Ecto neural progenitor cell (in vitro differentiated cells): ENCODE results near the gene CALCR.
"Not testable (repeated sequence)": the region's sequence is repeated elsewhere in the genome, so short reads cannot be mapped to it uniquely, and the experiment has no call there.

Experiments used
- DNase-seq: peaks from one replicate; pipeline ENCODE4 v3.0.0-alpha.2; 2018; ENCODE audit warnings: low spot score

The CALCR gene

DNA sequence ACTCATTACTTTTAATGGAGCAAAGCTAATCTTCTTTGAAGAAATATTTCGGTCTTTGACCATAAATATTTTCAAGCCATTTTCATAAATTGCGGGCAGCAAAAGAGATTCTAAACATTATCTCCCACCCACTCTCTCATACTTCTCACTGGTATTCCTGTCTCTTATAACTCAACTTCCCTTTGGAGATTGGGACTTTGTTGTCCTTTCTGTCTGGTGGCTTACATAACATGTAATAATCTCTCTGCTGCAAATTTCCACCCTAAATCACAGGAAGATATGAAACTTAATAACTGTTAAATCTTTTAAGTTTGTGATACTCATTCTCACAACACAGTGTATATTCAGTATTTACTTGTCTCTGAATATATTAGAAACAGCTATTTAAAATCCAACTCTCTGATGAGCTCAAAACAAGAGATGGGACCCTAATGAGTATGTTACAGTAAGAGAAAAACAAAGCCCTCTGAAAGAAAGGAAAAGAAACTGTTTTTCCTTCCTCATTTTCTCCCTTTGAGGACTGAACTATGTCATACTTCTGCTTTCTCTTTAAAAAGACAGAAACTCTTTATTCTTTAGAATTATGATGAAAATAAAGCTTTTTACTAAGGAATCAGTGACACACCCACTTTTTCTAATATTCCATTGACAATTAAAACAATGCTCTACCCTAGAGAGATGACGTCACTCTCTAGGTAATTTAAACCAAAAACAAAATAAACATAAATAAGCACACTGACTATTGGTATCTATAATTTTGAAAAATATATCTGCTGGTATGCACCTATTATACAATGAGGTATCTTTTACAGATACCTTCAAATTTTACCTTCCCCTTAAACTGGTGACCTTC is 14.7 kb downstream of the CALCR start:
- DNase-seq: no peak

- no peak for DNase-seq
These were observed 15.6 kb downstream of the CALCR start for GRCh38 chr7:93558705-93559614.

- no peak for DNase-seq
These were observed 22.6 kb downstream of the CALCR start for GRCh38 chr7:93551931-93552330.

GRCh38 chr7:93551063-93551895 is 23.2 kb downstream of the CALCR start:
- no peak for DNase-seq

DNA sequence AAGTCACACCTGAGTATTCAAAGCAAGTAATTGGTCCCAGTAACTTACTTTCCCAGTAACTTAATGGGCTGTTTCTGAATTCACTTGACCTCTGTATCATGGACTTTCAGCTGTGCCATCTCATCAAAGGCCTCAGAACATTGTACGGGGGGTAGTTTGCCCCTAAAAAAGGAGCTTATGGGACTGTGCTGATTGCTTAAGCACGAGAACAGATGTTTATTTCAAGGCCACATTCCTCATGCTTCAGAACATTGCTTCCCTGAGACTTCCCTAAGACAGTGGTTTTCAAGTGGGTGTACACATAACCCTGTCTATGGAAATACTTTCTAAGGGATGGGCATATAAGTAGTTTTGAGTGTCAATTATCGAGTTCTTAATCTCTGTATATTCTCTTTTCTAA is 26.8 kb downstream of the CALCR start:
- no peak for DNase-seq

DNA sequence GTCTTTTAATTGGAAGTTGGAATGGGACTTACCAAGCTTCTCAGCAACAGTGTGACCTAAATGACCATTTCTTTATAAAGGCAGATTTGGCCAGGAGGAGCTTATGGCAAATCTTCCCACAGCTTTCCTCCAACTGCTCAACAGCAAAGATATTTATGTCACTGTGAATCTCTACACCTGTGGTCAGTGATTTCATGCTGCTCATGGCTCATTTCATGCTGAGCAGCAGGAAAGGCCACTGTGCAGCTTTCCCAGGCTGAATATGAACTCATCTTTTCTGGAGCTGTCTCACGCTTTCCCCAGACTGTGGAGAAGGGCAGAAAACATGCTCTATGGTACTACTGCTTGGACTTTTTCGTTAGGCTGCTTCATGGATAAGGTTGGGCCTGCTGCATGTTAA is 29.8 kb downstream of the CALCR start:
- no peak for DNase-seq

DNA sequence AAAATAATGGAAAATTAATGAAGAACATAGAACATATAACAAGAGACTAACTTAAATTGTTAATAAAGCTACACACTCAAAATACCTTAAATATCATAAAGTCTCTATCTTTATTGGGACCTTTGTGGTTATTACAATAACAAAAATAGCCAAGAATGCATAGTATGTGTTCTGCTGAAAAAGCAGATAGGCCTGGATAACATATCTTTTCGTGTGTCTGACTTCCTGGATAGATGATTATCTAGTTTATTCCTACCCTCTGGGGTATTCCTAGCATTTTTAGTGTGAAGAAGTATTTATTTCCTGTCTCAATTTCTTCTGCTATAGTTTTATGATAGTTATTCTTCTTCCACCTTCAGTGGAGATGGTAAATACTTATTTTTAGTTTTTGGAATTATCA is 36.5 kb downstream of the CALCR start:
- no peak for DNase-seq

DNA sequence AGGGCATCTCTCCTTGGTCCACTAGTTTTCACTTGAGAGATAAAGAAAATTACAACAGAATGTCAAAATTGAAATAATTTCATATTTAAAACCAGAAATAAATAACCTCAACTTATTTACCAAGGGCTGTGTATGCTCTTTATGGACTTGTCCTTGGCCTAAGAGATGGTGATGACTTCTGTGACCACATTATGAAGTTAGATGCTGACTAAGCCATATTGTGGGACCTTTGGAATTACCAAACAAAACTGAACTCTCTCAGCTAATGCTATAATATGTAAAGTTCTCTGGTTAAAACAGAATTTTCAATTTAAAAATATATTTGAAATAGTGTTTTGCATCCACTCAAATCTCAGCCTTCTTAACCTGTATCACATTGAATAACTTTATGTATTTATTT is 38.9 kb downstream of the CALCR start:
- DNase-seq: no peak

- DNase-seq: no peak
These were observed 43.8 kb downstream of the CALCR start for GRCh38 chr7:93530701-93531100.

DNA sequence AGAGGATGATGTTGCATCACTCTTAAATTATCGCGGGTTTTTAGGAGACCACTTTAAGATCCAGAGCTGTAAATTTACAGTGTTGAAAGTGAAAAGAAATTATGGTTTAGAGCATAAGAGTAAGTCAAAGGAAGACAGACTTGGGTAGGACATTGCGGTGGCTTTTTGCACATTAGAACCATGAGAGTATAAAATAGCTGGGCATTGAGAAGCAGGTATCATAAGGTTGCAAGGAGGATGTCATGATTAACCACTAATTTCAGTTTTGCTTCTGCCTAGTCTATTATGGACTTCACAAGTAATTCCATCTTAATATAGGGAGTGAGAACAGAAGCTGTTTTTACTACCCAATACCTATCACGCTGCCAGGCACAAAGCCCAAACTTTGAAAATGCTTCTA is 57.7 kb downstream of the CALCR start:
- DNase-seq: no peak

GRCh38 chr7:93515144-93515543 is 59.4 kb downstream of the CALCR start:
- no peak for DNase-seq

GRCh38 chr7:93509303-93509702 is 65.2 kb downstream of the CALCR start:
- DNase-seq: no peak

GRCh38 chr7:93503088-93503487 is 71.4 kb downstream of the CALCR start:
- DNase-seq: no peak

GRCh38 chr7:93491860-93492259 is 82.7 kb downstream of the CALCR start:
- DNase-seq: not testable (repeated sequence)

DNA sequence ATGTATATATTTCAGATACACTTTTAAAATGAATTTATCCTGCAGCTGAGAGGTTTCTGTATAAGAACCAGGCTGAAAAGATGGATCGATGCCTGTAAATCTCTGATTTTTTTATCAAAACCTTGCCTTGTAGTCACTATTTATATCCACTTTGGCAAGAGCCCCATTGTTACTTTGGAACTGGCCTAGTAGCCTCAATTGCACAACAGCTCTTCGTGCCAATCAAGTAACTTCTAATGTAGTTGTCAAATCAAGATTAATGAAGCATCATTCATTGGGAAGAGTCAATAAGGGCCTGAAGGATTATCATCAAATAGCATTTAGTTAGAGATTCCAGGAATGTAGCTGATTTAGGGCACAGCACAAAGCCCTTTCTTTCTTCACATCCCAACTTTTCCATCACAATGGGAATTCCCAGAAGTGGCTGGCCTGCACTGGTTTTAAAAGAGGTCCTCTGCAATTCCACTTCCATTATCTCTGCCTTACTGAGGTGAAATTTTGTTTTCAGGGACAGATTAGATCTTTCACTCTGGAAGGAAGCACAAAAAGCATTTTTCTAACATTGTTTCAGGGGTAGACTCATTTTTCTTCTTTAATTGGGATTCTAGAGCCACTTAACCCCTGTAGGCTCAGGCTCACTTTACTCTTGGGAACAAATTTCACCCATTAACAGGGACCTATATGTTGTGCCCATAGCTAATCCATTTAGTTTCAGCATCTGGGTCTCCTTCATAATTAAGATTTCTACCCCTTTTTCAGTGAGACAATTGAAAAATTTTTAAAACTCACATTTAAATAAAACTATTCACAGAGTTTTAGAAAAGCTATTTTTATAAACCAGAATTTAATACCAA is 97.8 kb downstream of the CALCR start:
- DNase-seq: no peak

DNA sequence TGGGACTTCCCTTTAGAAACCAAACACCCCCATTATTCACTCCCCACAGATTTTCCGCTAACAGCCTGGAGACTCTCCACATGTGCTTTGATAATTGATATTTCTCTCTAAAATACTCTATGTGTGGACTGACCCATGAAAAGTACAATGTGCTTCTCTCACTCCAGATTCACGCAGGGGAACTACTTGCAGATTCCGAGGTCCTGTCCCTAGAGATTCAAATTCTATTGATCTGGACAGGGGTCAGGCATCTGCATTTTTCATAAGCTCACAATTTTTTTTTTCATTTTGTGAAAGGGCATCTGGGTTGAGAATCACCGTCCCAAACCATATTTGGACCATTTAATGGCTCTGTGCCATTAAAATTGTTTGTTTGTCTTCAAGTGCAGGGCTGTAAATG is 98.7 kb downstream of the CALCR start:
- no peak for DNase-seq

DNA sequence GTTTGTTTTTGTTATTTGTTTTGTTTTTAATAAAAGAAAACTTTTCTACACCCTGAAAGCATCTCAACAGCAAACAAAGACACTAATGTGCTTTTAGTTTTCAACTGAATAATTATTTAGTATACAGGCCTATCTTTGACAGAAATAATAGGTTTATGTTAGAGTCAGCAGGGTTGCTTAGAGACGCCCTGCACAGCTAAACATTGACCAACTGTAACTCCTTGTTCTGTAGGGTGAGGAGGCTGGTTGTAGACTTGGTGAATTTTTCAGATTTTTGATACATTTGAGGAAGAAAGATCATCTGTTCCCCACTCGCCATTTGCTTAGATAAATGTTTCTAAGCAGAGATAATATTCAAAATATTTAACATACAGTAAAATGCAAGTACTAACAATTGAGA is 103.1 kb downstream of the CALCR start:
- DNase-seq: no peak

DNA sequence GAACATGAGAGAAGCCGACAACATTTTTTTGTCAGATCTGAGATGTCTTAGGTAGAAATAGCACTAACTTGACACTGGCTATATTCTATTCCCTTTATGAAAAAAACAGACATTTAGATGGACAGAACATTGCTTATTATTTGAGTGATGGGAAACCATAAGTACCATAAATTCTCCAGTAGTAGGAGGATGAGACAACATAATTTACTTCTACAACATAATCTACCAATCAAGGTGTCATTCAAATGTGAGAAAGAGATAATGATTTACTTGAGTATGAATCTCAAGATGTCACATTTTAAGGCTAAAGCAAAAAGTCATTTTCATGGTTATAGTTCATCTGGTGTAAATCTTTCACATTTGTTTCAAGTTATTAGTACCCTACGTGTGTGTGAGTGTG is 110.8 kb downstream of the CALCR start:
- no peak for DNase-seq

GRCh38 chr7:93461350-93461749 is 113.2 kb downstream of the CALCR start:
- DNase-seq: no peak

- DNase-seq: no peak
These were observed 121.3 kb downstream of the CALCR start for GRCh38 chr7:93453262-93453661.

DNA sequence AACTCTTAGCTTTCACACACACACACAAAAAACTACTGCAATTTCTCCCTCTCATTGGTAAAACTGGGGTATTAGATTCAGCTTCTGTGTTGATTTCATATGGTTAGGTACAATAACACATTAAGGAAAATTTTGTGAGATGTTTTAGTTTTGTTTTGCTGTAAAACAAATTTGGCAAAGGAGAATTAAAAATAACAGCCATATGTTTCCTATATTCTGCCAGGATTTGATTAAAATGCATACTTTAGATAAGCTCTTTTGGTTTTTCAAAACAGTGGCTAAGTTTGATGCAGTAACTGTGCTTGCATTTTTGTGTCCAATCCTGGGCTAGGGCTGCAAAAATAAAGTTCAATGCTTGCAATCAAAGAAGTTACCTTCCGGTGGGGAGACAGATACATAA is 126.3 kb downstream of the CALCR start:
- DNase-seq: no peak
